Subcutaneous abdominal adipose tissue (tissue), 5 donors: Measurements from ENCODE around the gene POU2F1.

Experiments
- H3K27ac ChIP-seq: one replicate; pipeline ENCODE4 v1.7.0; 2013; ENCODE audit warnings: low read depth, mild to moderate bottlenecking, inconsistent platforms, low read length, moderate library complexity
- H3K27me3 ChIP-seq, 5 donors: one replicate each; pipeline ENCODE4 v1.7.0; 2013; ENCODE audit warnings: low read length in 5 of 5, inconsistent platforms in 1 of 5; ENCODE audit not compliant: control insufficient read depth in 5 of 5, insufficient read depth in 4 of 5
- H3K36me3 ChIP-seq, 5 donors: one replicate each; pipeline ENCODE4 v1.7.0; 2013; ENCODE audit warnings: low read length in 5 of 5; ENCODE audit not compliant: control insufficient read depth in 5 of 5, insufficient read depth in 5 of 5
- H3K4me1 ChIP-seq, 5 donors: one replicate each; pipeline ENCODE4 v1.7.0; 2013; ENCODE audit warnings: low read length in 5 of 5, mild to moderate bottlenecking in 3 of 5, moderate library complexity in 1 of 5; ENCODE audit not compliant: control insufficient read depth in 5 of 5, insufficient read depth in 5 of 5
- H3K4me3 ChIP-seq, 5 donors: one replicate each; pipeline ENCODE4 v1.7.0; 2013; ENCODE audit warnings: low read length in 5 of 5, low read depth in 1 of 5
- H3K9ac ChIP-seq, 5 donors: one replicate each; pipeline ENCODE4 v1.7.0; 2013; ENCODE audit warnings: low read length in 5 of 5, mild to moderate bottlenecking in 4 of 5, moderate library complexity in 3 of 5
- H3K9me3 ChIP-seq, 5 donors: one replicate each; pipeline ENCODE4 v1.7.0; 2013; ENCODE audit warnings: low read length in 5 of 5; ENCODE audit not compliant: control insufficient read depth in 5 of 5
- donor health status: healthy.
- donor health status: healthy.
- donor health status: healthy.
- donor health status: healthy.
- donor health status: healthy.

The POU2F1 gene

DNA sequence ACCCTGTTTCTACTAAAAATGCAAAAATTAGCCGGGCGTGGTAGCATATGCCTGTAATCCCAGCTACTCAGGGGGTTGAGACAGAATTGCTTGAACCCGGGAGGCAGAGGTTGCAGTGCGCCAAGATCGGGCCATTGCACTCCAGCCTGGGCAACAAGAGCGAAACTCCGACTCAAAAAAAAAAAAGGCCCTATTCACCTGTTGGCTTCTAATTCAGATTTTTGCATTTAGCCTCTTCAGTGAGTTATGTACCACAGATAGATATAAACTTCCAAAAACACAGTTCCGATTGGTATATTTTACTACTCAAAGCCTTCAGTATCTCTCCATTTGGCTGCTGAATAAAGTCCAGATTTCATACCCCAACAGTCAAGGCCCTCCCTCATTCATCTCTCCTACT is 42.7 kb downstream of the POU2F1 start:
- Histone ChIP-seq H3K4me3 (no peak overlapping the region), H3K27me3 (no peaks in the 10 kb centered on the region), H3K4me1 (peaks cover 0 to 17% (median 7%) of the 10 kb centered on the region in 5 donors), H3K9me3 (no peaks in the 10 kb centered on the region), H3K9ac (no peak overlapping the region), H3K27ac (no peak overlapping the region), H3K36me3 (no peaks in the 10 kb centered on the region)

DNA sequence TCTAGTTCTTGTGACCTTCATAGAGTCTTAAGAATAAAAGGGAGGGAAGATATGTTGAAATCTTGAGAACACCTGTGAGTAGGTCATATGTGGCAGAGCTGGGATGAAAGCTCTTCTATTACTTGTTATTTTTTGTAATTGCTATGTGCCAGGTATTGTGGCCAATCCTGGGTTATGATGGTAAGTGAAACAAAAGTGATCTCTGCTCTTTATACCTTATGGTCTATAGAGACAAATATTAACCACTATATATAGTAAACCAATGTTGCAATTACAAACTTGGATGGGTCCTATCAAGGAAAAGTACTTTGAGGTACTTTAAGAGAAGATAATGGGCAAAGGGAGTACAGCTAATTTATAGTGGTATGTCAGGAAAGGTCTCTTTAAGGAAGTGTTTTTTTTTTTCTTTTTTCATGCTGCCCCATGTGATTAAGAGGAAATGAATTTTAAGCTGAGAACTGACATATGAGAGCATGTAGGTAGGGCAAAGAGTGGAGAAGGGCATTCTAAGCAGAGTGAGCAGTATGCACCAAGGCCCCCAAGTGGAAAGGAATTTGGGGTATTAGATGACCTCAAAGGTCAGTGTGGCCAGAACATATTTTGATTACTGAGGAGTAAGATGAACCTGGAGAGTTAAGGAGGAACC is 43.3 kb downstream of the POU2F1 start:
- Histone ChIP-seq H3K27ac (no peak overlapping the region), H3K4me3 (no peak overlapping the region), H3K4me1 (peaks cover 0 to 17% (median 8%) of the 10 kb centered on the region in 5 donors), H3K27me3 (no peaks in the 10 kb centered on the region), H3K36me3 (no peaks in the 10 kb centered on the region), H3K9ac (no peak overlapping the region), H3K9me3 (no peaks in the 10 kb centered on the region)

DNA sequence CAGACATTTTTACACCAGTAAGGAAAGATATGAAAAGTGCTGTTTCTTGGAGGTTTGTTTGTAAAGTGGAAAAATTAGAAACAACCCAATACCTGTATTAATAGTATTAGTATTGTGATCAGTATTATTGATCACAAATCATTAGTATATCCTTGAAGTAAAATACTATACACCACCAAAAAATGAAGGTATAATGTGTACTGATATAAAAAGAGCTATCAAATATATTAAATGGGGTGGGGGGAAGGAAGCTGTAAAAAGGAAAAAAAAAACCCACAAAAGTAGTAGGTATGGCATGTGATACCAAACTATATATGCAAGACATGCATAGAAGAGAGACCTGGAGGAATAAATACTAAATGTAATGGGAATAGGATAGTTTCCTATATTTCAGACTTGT is 46.3 kb downstream of the POU2F1 start:
- Histone ChIP-seq H3K27me3 (no peaks in the 10 kb centered on the region), H3K27ac (no peak overlapping the region), H3K9ac (no peak overlapping the region), H3K9me3 (no peaks in the 10 kb centered on the region), H3K36me3 (no peaks in the 10 kb centered on the region), H3K4me1 (peaks cover 0 to 19% (median 15%) of the 10 kb centered on the region in 5 donors), H3K4me3 (no peak overlapping the region)

DNA sequence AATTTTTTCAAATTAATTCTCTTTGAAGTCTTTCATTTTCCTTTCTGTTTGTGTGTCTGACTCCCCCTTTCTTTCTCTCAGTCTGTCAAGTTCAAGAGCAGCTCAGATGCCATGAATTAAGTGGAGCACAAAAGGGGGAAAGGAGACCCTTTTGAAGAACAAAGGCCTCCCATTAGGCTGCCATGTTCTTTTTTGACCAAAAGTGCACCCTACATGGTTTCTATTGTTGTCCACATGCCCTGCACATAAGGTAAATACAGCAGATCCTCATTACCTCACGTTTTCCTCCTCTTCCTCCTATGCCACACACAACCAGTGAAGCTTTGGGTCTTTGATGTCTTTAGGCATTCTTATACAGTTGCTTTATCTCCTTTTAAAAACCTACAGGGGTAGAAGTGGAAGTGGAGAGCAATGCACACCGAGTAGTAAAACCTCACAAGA is 47.7 kb downstream of the POU2F1 start:
- no peak overlapping the region for H3K4me3 ChIP-seq
- H3K27ac ChIP-seq = no peak overlapping the region
- no peaks in the 10 kb centered on the region for H3K36me3 ChIP-seq
- peaks cover 0 to 15% (median 11%) of the 10 kb centered on the region in 5 donors for H3K4me1 ChIP-seq
- no peak overlapping the region for H3K9ac ChIP-seq
- no peaks in the 10 kb centered on the region for H3K27me3 ChIP-seq
- H3K9me3 ChIP-seq = no peaks in the 10 kb centered on the region

DNA sequence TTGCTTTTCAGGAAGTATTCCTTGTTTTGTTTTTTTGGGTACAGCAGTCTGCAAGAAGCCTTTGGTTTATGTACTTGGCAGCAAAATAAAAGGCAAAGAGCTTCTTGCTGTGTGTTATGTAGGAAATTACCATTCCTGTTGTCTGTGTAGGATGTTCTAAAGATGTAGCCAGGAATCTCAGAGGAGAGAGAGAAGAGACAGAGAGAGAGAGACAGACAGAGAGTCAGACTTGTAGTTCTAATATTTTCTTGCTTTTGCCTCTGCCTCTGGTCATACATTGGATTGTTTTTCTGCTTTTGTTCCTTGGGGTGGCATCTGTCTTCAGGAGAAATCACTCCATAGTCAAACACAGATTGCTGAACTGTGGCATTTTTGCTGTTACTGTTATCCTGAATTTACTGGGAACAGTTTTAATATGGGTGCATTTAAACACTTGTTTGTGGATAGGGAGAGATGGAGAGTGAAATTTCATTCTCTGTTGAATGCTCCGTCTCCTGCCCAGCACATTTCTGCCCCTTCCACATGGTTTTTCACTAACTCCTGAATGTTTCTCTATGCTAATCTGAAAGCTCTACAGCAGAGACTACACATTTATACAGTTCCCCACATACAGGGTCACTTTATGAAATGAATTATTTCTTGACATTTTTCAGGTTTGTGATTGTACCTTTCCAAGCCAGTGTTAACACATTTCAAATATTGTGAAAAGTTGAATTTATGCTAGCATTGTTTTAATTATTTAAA is 49.8 kb downstream of the POU2F1 start:
- Histone ChIP-seq H3K4me1 (peaks cover 0 to 10% (median 6%) of the 10 kb centered on the region in 5 donors), H3K4me3 (no peak overlapping the region), H3K27me3 (no peaks in the 10 kb centered on the region), H3K27ac (no peak overlapping the region), H3K9me3 (no peaks in the 10 kb centered on the region), H3K36me3 (no peaks in the 10 kb centered on the region), H3K9ac (peak overlapping the region in 1 of 5 donors; percentile 3)

DNA sequence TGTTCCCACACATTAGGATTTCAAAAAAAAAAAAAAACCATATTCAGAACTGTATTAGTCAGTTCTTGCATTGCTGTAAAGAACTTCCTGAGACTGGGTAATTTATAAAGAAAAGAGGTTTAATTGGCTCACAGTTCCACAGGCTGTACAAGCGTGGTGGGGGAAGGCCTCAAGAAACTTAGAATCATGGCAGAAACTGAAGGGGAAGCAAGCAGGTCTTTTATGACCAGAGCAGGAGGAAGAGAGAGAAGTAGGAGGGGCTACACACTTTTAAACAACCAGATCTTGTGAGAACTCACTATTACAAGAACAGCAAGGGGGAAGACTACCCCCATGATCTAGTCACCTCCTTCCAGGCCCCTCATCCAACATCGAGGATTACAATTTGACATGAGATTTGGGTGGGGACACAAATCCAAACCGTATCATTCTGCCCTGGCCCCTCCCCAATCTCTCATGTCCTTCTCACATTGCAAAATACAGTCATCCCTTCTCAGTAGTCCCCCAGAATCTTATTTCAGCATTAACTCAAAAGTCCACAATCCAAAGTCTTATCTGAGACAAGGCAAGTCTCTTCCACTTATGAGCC is 51.8 kb downstream of the POU2F1 start:
- no peaks in the 10 kb centered on the region for H3K9me3 ChIP-seq
- H3K9ac ChIP-seq = no peak overlapping the region
- peaks cover 0 to 10% (median 6%) of the 10 kb centered on the region in 5 donors for H3K4me1 ChIP-seq
- no peaks in the 10 kb centered on the region for H3K27me3 ChIP-seq
- H3K4me3 ChIP-seq = no peak overlapping the region
- no peaks in the 10 kb centered on the region for H3K36me3 ChIP-seq
- H3K27ac ChIP-seq = no peak overlapping the region

DNA sequence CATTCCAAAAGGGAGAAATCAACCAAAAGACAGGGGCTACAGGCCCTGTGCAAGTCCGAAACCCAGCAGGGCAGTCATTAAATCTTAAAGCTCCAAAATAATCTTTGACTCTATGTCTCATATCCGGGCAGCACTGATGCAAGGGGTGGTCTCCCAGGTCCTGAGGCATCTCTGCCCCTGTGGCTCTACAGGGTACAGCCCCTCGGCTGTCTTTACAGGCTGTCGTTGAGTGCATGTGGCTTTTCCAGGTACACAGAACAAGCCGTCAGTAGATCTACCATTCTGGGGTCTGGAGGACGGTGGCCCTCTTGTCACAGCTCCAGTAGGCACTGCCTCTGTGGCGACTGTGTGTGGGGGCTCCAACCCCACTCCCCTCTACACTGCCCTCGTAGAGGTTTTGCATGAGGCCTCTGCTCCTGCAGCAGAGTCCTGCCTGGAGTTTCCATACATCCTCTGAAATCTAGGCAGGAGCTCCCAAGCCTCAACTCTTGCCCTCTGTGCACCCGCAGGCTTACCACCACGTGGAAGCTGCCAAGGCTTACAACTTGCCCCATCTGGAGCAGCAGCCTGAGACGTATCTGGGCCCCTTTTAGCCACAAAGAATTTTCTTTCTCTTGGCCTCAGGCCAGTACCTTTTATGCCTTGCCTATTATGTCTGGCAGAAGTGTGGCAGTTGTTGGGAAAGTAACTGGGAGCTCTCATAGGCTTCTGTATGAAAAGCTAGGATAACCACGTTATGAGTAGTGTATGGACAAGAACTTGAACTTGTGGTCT is 52.5 kb downstream of the POU2F1 start:
- H3K4me1 ChIP-seq = peaks cover 0 to 9% (median 6%) of the 10 kb centered on the region in 5 donors
- H3K36me3 ChIP-seq = no peaks in the 10 kb centered on the region
- H3K9ac ChIP-seq = no peak overlapping the region
- H3K9me3 ChIP-seq = no peaks in the 10 kb centered on the region
- no peak overlapping the region for H3K4me3 ChIP-seq
- H3K27me3 ChIP-seq = no peaks in the 10 kb centered on the region
- no peak overlapping the region for H3K27ac ChIP-seq

DNA sequence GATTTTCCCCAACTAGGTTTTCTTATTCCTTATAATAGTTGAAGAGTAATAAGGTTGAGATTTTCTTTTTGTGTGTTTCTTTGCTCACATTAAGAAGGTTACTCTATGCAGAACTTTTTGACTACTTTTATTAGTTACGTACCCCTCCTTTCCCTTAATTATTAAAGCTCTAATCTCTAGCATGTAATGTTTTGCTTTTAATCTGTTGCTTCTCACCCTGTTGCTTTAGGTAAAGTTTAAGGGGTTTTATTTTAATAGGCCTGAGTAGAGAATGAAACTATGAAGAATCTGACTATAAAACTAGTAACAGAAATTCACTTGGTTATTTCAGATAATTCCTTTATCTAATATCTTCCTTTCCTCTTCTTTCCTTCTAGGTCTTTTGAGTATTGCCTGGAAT is 53.4 kb downstream of the POU2F1 start:
- Histone ChIP-seq H3K27ac (no peak overlapping the region), H3K27me3 (no peaks in the 10 kb centered on the region), H3K4me1 (peaks cover 0 to 9% (median 6%) of the 10 kb centered on the region in 5 donors), H3K4me3 (no peak overlapping the region), H3K9me3 (no peaks in the 10 kb centered on the region), H3K9ac (no peak overlapping the region), H3K36me3 (no peaks in the 10 kb centered on the region)

DNA sequence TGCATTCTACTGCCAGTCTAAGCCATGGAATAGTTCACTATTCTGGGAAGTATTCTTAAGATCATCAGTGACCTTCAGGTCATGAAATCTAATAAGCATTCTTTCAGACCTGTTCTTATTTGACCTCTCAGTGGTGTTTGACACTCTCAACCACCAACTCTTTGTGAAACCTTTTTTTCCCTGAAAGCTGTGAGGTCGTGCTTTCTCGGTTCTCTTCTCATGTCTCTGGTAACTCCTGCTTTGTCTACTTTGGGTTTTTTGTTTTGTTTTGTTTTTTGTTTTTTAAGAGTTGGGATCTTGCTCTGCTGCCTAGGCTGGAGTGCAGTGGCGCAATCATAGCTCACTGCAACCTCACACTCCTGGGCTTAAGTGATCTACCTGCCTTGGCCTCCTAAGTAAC is 56.3 kb downstream of the POU2F1 start:
- no peaks in the 10 kb centered on the region for H3K36me3 ChIP-seq

More for the DNA sequence above, 56.3 kb downstream of the POU2F1 start:
- H3K27me3 ChIP-seq = no peaks in the 10 kb centered on the region
- no peaks in the 10 kb centered on the region for H3K9me3 ChIP-seq
- no peak overlapping the region for H3K4me3 ChIP-seq
- H3K27ac ChIP-seq = no peak overlapping the region
- peaks cover 0 to 4% (median 0%) of the 10 kb centered on the region in 5 donors for H3K4me1 ChIP-seq
- H3K9ac ChIP-seq = no peak overlapping the region
